H1 (cell line): ENCODE results near the gene COX19. TPM values are rescaled to one million over a fixed set of nuclear protein-coding genes. Genes with fewer than 3 reads are reported as not detected.

Experiments used
- CTCF ChIA-PET: fragments of 300-600 bp; sonication (Branson Sonifier 250); formaldehyde crosslinking; loops from one replicate; lab custom pipeline; 2021; ENCODE audit not compliant: partially characterized antibody; lab: Charles Lee
- POLR2A ChIA-PET: fragments of 300-600 bp; sonication (Branson Sonifier 250); formaldehyde crosslinking; loops from one replicate; lab custom pipeline; 2021; ENCODE audit warnings: inconsistent platforms; ENCODE audit not compliant: partially characterized antibody; lab: Charles Lee
- DNase-seq, 2 experiments: peaks; one replicate each; pipeline versions ENCODE4 v3.0.0 to v3.0.0-alpha.2; 2010 to 2022; ENCODE audit warnings: low spot score in 2 of 2, low read depth in 1 of 2, mixed read lengths in 1 of 2
- FAIRE-seq: peaks from 2 replicates; lab custom pipeline; 2011; peaks lifted over from hg19 to GRCh38; lab: Jason Lieb, UNC
- H2AFZ ChIP-seq: 2 replicates; pipeline ENCODE4 v1.8.1; 2012; ENCODE audit warnings: low read length, inconsistent platforms
- H2AK5ac ChIP-seq: 2 replicates; pipeline ENCODE4 v1.6.1; 2013; ENCODE audit warnings: low read depth, low read length
- H2BK120ac ChIP-seq: replicated peaks from 2 replicates; pipeline ENCODE3; 2013; ENCODE audit warnings: low read depth, low read length, inconsistent platforms
- H2BK12ac ChIP-seq: 2 replicates; pipeline ENCODE4 v1.6.1; 2013; ENCODE audit warnings: low read depth, low read length
- H2BK15ac ChIP-seq: 2 replicates; pipeline ENCODE4 v1.6.1; 2013; ENCODE audit warnings: low read length
- H2BK20ac ChIP-seq: 2 replicates; pipeline ENCODE4 v1.6.1; 2013; ENCODE audit warnings: low read length
- H2BK5ac ChIP-seq: 2 replicates; pipeline ENCODE4 v1.6.1; 2013; ENCODE audit warnings: low read depth, low read length
- H3K14ac ChIP-seq: 2 replicates; pipeline ENCODE4 v1.6.1; 2013; ENCODE audit warnings: inconsistent platforms; ENCODE audit not compliant: insufficient read length
- H3K18ac ChIP-seq: 2 replicates; pipeline ENCODE4 v1.6.1; 2013; ENCODE audit warnings: low read length; ENCODE audit errors: extremely low read depth
- H3K23ac ChIP-seq: 2 replicates; pipeline ENCODE4 v1.6.1; 2013; ENCODE audit warnings: inconsistent platforms; ENCODE audit not compliant: insufficient read length
- H3K23me2 ChIP-seq: 2 replicates; pipeline ENCODE4 v1.6.1; 2013; ENCODE audit warnings: low read depth, low read length
- H3K27ac ChIP-seq: 2 replicates; pipeline ENCODE4 v1.6.1; 2011; ENCODE audit warnings: low read depth, low read length, inconsistent platforms
- H3K27me3 ChIP-seq, 4 experiments: replicated peaks in 1 of 4; 1 replicate in 1 of 4; 2 replicates in 3 of 4; pipeline versions ENCODE4 v1.6.1 to v1.8.1; 2011 to 2013; ENCODE audit warnings: low read length in 3 of 4, mild to moderate bottlenecking in 3 of 4, inconsistent platforms in 2 of 4, mixed read lengths in 2 of 4, moderate library complexity in 1 of 4; ENCODE audit not compliant: control insufficient read depth in 3 of 4, insufficient read depth in 3 of 4; ENCODE audit errors: extremely low read depth in 1 of 4
- H3K36me3 ChIP-seq, 4 experiments: 2 replicates each; pipeline versions ENCODE4 v1.6.1 to v1.8.1; 2011 to 2013; ENCODE audit warnings: mild to moderate bottlenecking in 4 of 4, low read length in 3 of 4, moderate library complexity in 2 of 4, control low read depth in 1 of 4, inconsistent platforms in 1 of 4; ENCODE audit not compliant: insufficient read depth in 4 of 4, control insufficient read depth in 2 of 4
- H3K4ac ChIP-seq: replicated peaks from 2 replicates; pipeline ENCODE3; 2013; ENCODE audit warnings: low read length, low read depth, mixed read lengths, inconsistent platforms; ENCODE audit not compliant: insufficient read length
- H3K4me1 ChIP-seq, 4 experiments: replicated peaks in 1 of 4; 1 replicate in 1 of 4; 2 replicates in 3 of 4; pipeline versions ENCODE4 v1.6.1 to v1.8.1; 2011 to 2013; ENCODE audit warnings: low read length in 3 of 4, inconsistent platforms in 2 of 4, mixed read lengths in 1 of 4; ENCODE audit not compliant: insufficient read depth in 4 of 4, control insufficient read depth in 3 of 4
- H3K4me2 ChIP-seq, 2 experiments: 2 replicates each; pipeline versions ENCODE4 v1.6.1 to v1.8.1; 2011 to 2013; ENCODE audit warnings: low read depth in 2 of 2, low read length in 2 of 2, control low read depth in 1 of 2, inconsistent platforms in 1 of 2, mild to moderate bottlenecking in 1 of 2; ENCODE audit not compliant: insufficient read depth in 1 of 2
- H3K4me3 ChIP-seq, 4 experiments: fragments of 200-600, 300-600 bp in 1 of 4; sonication (generic), shearing (Covaris generic), sonication (Bioruptor Twin) in 1 of 4; 2 replicates each; pipeline versions ENCODE4 v1.5.1 to v1.8.1; 2011 to 2016; ENCODE audit warnings: low read length in 4 of 4, low read depth in 3 of 4, control low read depth in 2 of 4, inconsistent platforms in 2 of 4, mild to moderate bottlenecking in 2 of 4, mixed read lengths in 1 of 4, moderate library complexity in 1 of 4; ENCODE audit not compliant: insufficient read depth in 2 of 4; ENCODE audit errors: extremely low read depth in 1 of 4
- H3K56ac ChIP-seq: replicated peaks from 2 replicates; pipeline ENCODE3; 2013; ENCODE audit warnings: low read depth, mild to moderate bottlenecking, mixed read lengths, low read length, inconsistent platforms; ENCODE audit not compliant: insufficient read length
- H3K79me1 ChIP-seq: 2 replicates; pipeline ENCODE4 v1.6.1; 2013; ENCODE audit warnings: low read depth, low read length, control low read depth
- H3K79me2 ChIP-seq, 2 experiments: 2 replicates each; pipeline versions ENCODE4 v1.6.1 to v1.8.1; 2012 to 2013; ENCODE audit warnings: low read length in 2 of 2, mild to moderate bottlenecking in 2 of 2, inconsistent platforms in 1 of 2; ENCODE audit not compliant: insufficient read depth in 2 of 2, control insufficient read depth in 1 of 2
- H3K9ac ChIP-seq, 4 experiments: replicated peaks in 1 of 4; 1 replicate in 1 of 4; 2 replicates in 3 of 4; pipeline versions ENCODE4 v1.6.1 to v1.8.1; 2011 to 2013; ENCODE audit warnings: low read depth in 3 of 4, low read length in 3 of 4, control low read depth in 2 of 4, mild to moderate bottlenecking in 2 of 4, moderate library complexity in 2 of 4, inconsistent platforms in 1 of 4; ENCODE audit errors: extremely low read depth in 1 of 4
- H3K9me3 ChIP-seq, 2 experiments: 2 replicates each; pipeline versions ENCODE4 v1.6.1 to v1.8.1; 2012 to 2013; ENCODE audit warnings: mild to moderate bottlenecking in 2 of 2, moderate library complexity in 2 of 2, control low read depth in 1 of 2, inconsistent platforms in 1 of 2, low read depth in 1 of 2, low read length in 1 of 2, mixed read lengths in 1 of 2; ENCODE audit not compliant: insufficient read depth in 2 of 2
- H4K20me1 ChIP-seq, 2 experiments: replicated peaks in 1 of 2; 2 replicates each; pipeline versions ENCODE3 to v1.8.1; 2011 to 2013; ENCODE audit warnings: inconsistent platforms in 2 of 2, low read length in 2 of 2, mild to moderate bottlenecking in 1 of 2; ENCODE audit not compliant: insufficient read depth in 2 of 2, control insufficient read depth in 1 of 2
- H4K5ac ChIP-seq: 2 replicates; pipeline ENCODE4 v1.6.1; 2013; ENCODE audit warnings: low read length, low read depth, mixed read lengths, inconsistent platforms; ENCODE audit not compliant: insufficient read length
- H4K8ac ChIP-seq: 2 replicates; pipeline ENCODE4 v1.8.0; 2013; ENCODE audit warnings: mild to moderate bottlenecking, moderate library complexity, low read length, inconsistent platforms; ENCODE audit not compliant: insufficient read depth; ENCODE audit errors: extremely low read depth
- H4K91ac ChIP-seq: replicated peaks from 2 replicates; pipeline ENCODE3; 2013; ENCODE audit warnings: low read length, mixed read lengths, inconsistent platforms; ENCODE audit not compliant: insufficient read length
- ATF2 ChIP-seq: IDR thresholded peaks from 2 replicates; pipeline ENCODE4 v1.6.1; 2012; ENCODE audit warnings: low read length, inconsistent platforms
- ATF3 ChIP-seq: IDR thresholded peaks from 2 replicates; pipeline ENCODE4 v1.6.1; 2011; ENCODE audit warnings: low read depth, mild to moderate bottlenecking, low read length; ENCODE audit not compliant: insufficient read depth
- RFX5 ChIP-seq: IDR thresholded peaks from 2 replicates; pipeline ENCODE4 v1.6.1; 2011; ENCODE audit warnings: low read depth, low read length, improper control_type of control experiment, borderline replicate concordance
- WGBS, 2 experiments: shearing (Covaris generic) in 1 of 2; methylation state at CpG; one replicate each; pipeline versions ENCODE4 v1.1.6 to v1.1.7; 2013 to 2015; ENCODE audit warnings: low lambda C conversion rate in 2 of 2, mixed read lengths in 2 of 2, inconsistent platforms in 1 of 2, low coverage in 1 of 2, missing lambda C conversion rate in 1 of 2; ENCODE audit not compliant: insufficient replicate concordance in 2 of 2, insufficient coverage in 1 of 2, insufficient read length in 1 of 2; ENCODE audit errors: extremely low coverage in 1 of 2, missing lambda C conversion rate in 1 of 2; 5-methylcytosine and 5-hydroxymethylcytosine counted together
- polyA plus RNA-seq, 7 experiments: library from polyadenylated mRNA; depleted of rRNA in 3 of 7; stranded (reverse) in 5 of 7; unstranded in 2 of 7; fragments of >200 nt in 5 of 7; fragments of 200-250 nt in 2 of 7; gene quantifications; 1 replicate in 5 of 7; 2 replicates in 1 of 7; 4 replicates in 1 of 7; pipeline versions ENCODE4 v1.2.1 to v1.2.3, GENCODE V29; 2011 to 2013; ENCODE audit warnings: missing spikeins in 2 of 7, mixed read lengths in 2 of 7
- total RNA-seq: library from RNA; stranded (reverse); fragmentation: NEBNext Ultra II Directional; extraction: Animal tissue kit (Norgen Biotek cat#: 25700); gene quantifications from 2 replicates; pipeline ENCODE4 v1.2.1, GENCODE V29; 2021

The COX19 gene
- total and polyA plus RNA-seq, 2 of the 8 experiments (the other 6 are each of a cell fraction or from before 2014, with no cell fraction given): 3.9 to 7.9 TPM

- H3K4me3 ChIP-seq: no peak overlapping the region
- no peaks in the 10 kb centered on the region for H3K79me2 ChIP-seq
- POLR2A ChIA-PET: no interaction called here
- H2BK20ac ChIP-seq: no peak overlapping the region
- H3K36me3 ChIP-seq: no peaks in the 10 kb centered on the region
- H4K20me1 ChIP-seq: no peaks in the 10 kb centered on the region
- H3K18ac ChIP-seq: no peak overlapping the region
- H3K27me3 ChIP-seq: peaks cover 0 to 4% (median 0%) of the 10 kb centered on the region in 4 experiments; a peak in 2 of 7 replicates
- WGBS, 2 experiments: 87% methylated on average over 16 of the region's 16 CpGs; no CpG with 5 or more reads in 1 of the 2 experiments
- H2AK5ac ChIP-seq: no peak overlapping the region
- H4K5ac ChIP-seq: no peak overlapping the region
- no peak overlapping the region for H3K23ac ChIP-seq
- no peak overlapping the region for H3K56ac ChIP-seq
- H3K4me1 ChIP-seq: no peaks in the 10 kb centered on the region; a peak in 3 of 7 replicates
- FAIRE-seq (no peak), DNase-seq (no peak)
- H2BK5ac ChIP-seq: no peak overlapping the region
- no peak overlapping the region for H2AFZ ChIP-seq
- no peak overlapping the region for H2BK120ac ChIP-seq
- no peak overlapping the region for H3K4ac ChIP-seq
- no peak overlapping the region for H2BK12ac ChIP-seq
- no peak overlapping the region for H3K9ac ChIP-seq
- H2BK15ac ChIP-seq: no peak overlapping the region
- no peak overlapping the region for H4K91ac ChIP-seq
- H4K8ac ChIP-seq: no peak overlapping the region
- no peaks in the 10 kb centered on the region for H3K23me2 ChIP-seq
- no peaks in the 10 kb centered on the region for H3K79me1 ChIP-seq
- CTCF ChIA-PET: interaction anchor here (0.6 to 1.9 kb wide), 4 partner anchors 42 to 159 kb away, joined by 3 to 5 read pairs (median 3); no protein-coding TSS in a partner anchor
- no peak overlapping the region for H3K4me2 ChIP-seq
- no peak overlapping the region for H3K27ac ChIP-seq
- no peaks in the 10 kb centered on the region for H3K9me3 ChIP-seq
- H3K14ac ChIP-seq: no peak overlapping the region
- TF ChIP-seq ATF2 (no peak), RFX5 (no peak), ATF3 (no peak)
Measured at GRCh38 chr7:937856-938484, 37.4 kb downstream of the COX19 start.
